ENCODE results near the gene TEC. TPM values are rescaled to one million over a fixed set of nuclear protein-coding genes. Genes with fewer than 3 reads are reported as not detected.

The TEC gene
- 0.26 and 2.6 TPM in 2 replicates for total RNA-seq

DNA sequence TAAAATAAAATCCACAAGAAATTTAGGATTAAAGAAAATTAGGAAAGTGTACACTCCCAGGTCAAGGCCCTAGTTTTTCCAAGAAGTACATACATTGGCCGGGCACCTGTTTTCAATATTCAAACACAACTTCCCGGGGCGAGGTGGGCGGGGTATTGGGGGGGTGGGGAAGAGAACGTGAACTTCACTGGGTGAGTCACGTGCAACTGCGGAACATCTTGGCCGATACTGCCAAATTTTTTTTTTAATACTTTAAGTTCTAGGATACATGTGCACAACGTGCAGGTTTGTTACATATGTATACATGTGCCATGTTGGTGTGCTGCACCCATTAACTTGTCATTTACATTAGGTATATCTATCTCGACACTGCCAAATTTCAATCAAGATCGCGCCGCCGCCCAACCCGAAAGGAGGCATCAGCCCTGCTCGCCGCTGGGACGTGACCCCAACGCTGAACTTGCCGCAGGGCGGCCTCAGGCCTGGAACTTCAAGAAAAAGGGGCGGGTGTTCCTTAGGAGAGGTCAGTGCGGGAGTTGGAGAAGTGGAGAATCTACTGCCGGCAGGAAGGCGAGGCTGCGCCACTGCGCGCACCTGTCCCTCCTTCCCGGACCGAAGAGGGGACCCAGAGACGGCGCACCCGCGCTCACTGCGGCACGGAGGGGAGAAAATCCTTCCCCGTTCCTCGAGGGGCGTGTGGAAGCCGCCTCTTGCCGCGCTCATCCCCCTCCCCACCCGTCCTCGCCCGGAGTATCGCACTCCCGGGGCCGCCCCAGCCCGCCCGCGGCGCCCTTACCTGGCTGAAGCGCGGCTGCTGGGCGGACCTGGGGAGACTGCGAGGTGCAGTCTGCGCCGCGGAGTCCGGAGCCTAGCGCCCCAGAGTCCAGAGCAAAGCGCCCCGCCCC is at the start of gene TEC:
TEC (minus strand) TSS at position 883 of the 905 bp plus-strand sequence. CDS start 41,224 bp downstream, outside the sequence.

DNA sequence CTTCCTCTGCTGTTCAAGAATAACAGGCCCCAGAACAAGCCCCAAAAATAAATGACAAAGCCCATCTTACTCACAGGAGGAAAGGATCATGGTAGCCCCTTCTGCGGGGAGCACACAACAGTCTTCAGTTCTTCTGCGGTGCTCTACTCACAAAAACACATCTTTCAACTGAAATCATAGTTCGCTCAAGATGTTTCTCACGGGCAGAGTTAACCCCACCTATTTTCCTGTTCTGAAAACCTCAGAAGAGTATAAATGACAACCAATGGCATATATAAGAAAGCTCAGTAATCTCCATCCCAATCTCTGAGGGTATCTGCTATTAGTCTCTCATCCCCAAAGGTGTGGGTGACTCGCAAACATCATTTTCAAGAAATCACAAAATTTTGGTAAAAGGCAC is 135.6 kb downstream of the TEC start, which contains the start of gene TXK:
TXK (minus strand) TSS at position 170 of the 400 bp plus-strand sequence; CDS start at position 90, 80 bp downstream.

Other genes starting within 250 kb of the TEC start
- 1.6 TPM in 1 of 2 replicates, not detected in the other for gene TXK, start 135.6 kb downstream of the TEC start, total RNA-seq
- 63.1 and 77.4 TPM in 2 replicates for gene SLAIN2, start 71.7 kb upstream of the TEC start, total RNA-seq
- not detected in 2 replicates for gene SLC10A4, start 213.5 kb upstream of the TEC start, total RNA-seq
- not detected in 2 replicates for gene ZAR1, start 220.4 kb upstream of the TEC start, total RNA-seq

All from epithelial cell of alveolus of lung (primary cell).